SW 1271 (cell line): ENCODE measurements around the gene DIO3.

ENCODE experiments used
- DNase-seq, 2 experiments: peaks; one replicate each; lab custom pipeline; 2025; lab: John Stamatoyannopoulos, UW

DIO3 gene

GRCh38 chr14:101598571-101599233 is 37.4 kb downstream of the DIO3 start:
- DNase-seq, result no peak

DNA sequence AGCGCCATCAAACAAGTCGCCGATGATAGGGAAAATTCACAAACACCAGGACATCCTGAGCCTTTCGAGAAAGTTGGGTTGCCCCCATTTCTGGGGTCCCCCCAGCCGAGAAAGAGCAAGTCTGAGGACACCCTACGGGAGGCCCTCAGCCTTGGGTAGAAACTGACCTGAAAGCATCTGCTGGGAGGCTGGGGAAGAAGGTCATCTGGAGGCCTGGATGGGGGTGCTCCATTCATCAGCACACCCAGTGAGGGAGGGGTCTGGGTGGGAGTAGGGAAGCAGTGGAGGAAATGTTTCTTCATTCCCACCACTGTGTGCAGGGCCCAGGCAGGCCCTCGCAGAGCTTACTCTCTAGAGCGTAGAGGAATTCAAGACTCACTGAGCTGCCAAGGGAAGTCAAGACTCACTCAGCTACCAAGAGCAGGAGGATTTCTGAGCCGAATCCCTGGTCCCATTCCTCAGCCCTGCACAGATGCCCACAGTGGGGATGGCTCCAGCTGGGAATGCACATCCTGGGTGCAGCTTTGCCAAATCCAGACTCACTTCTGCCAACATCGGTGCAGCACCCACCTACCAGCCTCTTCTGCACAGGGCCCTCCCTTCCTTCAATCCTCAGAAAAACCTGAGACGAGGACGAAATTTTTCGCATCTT is 38.1 kb downstream of the DIO3 start:
- DNase-seq, result no peak

- DNase-seq, result no peak
Observed at GRCh38 chr14:101600336-101600890, 39.1 kb downstream of the DIO3 start.

DNA sequence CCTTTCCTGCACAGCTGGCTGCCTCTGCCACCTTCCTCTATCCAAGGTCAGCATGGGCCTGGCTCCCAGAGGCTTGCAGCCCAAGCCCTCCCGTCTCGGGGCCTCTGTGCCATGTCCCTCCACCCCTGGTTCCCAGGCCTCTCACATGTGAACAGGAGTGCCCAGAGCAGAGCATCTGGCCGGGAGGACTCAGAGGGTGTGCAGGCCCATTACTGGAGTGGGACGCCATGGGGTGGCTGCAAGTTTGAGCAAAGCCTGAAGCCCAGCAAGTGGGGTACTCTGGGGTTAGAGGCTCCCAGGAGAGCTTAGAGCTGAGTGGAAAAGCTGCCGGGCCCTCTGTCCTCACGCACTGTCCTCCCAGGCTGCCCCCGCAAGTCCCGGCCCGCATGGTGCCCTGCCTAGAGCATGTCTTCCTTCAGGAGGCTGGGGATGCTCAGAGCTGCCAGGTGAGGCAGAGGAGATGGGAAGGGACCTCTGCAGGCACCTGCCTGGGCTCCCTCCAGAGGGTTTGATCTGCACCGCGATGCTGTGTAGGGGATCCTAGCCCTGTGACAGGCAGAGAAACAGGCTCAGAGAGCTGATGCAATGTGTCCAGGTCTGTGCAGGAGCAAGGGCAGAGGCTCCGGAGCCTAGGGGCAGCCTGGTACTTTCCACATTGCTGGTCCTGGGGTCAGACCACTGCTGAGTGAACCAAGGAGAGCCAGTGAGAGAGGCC is 39.8 kb downstream of the DIO3 start:
- no peak for DNase-seq

- DNase-seq, result no peak
Observed at GRCh38 chr14:101601606-101602465, 40.5 kb downstream of the DIO3 start.

GRCh38 chr14:101602466-101602840 is 41.2 kb downstream of the DIO3 start:
- DNase-seq, result no peak

DNA sequence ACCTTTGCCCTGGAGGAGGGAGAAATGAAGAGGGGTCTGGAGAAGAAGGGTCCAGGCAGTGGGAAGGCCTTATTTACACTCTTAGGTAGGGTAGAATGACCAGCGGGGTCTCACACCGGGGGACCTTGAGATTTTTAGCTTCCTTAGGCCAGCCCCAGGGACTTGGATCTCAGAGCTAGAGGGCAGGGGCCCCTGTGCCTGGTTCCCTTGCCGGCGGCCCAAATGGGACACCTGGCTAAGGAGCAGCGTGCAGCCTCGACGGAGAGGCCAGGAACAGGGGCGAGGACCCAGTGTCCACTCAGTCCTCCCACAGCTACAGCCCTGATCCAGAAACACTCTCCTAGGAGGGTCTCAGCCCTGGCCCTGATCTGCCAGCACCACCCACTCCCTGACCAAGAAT is 41.8 kb downstream of the DIO3 start:
- no peak for DNase-seq

- DNase-seq, result no peak
Observed at GRCh38 chr14:101604228-101604934, 43.1 kb downstream of the DIO3 start.

GRCh38 chr14:101604935-101605780 is 43.9 kb downstream of the DIO3 start:
- DNase-seq, result no peak

- no peak for DNase-seq
Observed at GRCh38 chr14:101605836-101606235, 44.5 kb downstream of the DIO3 start.
